ENCODE data around the gene ALPL.
"Not testable (repeated sequence)": the region's sequence is repeated elsewhere in the genome, so short reads cannot be mapped to it uniquely, and the experiment has no call there.

ALPL gene

DNA sequence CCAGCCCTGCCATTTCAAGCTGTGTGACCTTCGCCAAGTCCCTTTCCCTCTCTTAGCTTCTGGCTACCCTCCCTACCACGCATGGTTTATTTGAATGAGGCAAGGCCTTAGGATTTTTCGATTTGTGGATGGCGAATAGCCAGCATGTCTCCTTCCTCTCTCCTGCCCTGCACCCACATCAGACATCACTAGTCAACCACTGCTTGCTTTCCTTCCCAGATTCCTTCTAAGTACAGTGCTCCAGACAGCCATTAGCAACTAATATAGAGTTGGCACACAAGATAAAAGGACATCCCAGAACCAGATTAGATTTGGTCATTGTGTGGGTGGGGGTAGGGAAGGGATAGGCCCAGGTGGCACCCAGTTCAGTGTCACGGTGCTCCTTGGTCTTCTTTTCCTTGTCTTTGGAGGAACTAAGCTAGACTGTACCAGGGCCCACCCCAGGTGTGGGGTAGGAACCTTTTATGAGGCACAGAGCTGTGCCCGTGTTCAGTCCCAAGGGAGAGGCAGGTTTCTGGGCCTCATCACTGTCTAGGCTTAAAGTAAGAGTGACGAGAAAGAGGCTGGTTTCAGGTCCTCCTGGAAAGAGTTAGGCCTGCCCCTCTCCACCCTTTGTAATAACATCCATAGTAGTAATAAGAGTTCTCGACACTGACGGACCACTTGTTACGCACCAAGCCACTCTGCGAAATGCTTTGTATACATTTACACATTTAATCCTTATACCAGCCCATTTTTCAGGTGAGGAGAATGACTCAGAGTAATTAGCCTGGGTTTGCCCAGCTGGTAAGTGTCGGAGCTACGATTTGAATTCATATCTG, 8.6 kb downstream of the ALPL start:
- H3K27ac Mint-ChIP-seq, result no peak overlapping the region
- no peaks in the 10 kb centered on the region for H3K36me3 Mint-ChIP-seq (ENCODE audit: low read depth)

DNA sequence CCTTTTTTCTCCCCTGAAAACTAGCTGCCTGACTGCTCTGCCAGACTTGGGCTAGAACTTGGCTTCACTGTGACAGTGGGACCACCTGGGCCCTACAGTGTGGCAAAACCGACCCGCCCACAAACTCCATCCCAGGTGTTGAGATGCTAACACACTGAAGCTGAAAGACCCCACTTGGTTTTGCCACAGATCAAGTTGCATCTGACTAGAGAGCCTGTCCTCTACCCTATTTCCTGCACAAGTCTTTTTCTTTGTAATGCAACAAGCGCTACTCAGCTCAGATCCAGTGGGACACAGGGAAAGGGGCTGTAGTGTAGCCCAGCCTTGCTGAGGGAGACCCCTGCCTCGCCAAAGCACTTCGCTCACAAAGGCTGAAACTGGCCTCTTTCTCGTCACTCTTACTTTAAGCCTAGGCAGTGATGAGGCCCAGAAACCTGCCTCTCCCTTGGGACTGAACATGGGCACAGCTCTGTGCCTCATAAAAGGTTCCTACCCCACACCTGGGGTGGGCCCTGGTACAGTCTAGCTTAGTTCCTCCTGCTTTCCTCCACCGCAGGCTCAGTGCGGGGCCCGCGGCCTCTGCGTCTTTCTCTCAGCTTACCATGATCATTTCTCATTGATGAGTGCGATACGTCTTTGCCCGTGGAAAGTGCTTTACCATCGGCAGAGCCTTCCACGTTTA, 9.7 kb downstream of the ALPL start:
- no peaks in the 10 kb centered on the region for H3K9me3 Mint-ChIP-seq
- H3K27me3 Mint-ChIP-seq, result peaks cover 4% of the 10 kb centered on the region
- H3K36me3 Mint-ChIP-seq (ENCODE audit: low read depth), result no peaks in the 10 kb centered on the region
- DNase-seq (no peak), ATAC-seq (no peak)
- H3K4me3 Mint-ChIP-seq, result no peak overlapping the region
- H3K4me1 Mint-ChIP-seq, result peaks cover 7% of the 10 kb centered on the region
- H3K27ac Mint-ChIP-seq, result no peak overlapping the region

More for the DNA sequence above, 8.6 kb downstream of the ALPL start:
- Mint-ChIP-seq H3K27me3 (peaks cover 4% of the 10 kb centered on the region), H3K9me3 (no peaks in the 10 kb centered on the region), H3K4me3 (no peak overlapping the region), H3K4me1 (peaks cover 7% of the 10 kb centered on the region)
- DNase-seq, result no peak
- no peak for ATAC-seq

DNA sequence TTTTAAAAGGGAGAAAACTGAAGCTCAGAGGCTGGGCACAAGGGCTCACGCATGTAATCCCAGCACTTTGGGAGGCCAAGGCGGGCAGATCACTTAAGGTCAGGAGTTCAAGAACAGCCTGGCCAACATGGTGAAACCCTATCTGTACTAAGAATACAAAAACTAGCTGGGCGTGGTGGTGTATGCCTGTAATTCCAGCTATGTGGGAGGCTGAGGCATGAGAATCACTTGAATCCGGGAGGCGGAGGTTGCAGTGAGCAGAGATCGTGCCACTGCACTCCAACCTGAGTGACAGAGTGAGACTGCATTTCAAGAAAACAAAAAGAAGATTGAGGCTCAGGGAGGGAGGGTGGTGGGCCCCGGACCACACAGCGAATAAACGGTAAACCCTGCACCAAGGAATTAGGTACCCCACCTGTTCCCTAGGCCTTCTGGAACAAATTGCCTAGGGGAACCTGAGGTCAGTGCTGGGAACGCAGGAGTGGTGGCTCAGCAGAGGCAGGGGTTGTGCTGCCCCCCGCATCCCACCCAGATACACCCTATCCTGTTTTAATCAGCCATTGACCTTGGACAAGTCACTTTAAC, 10.4 kb downstream of the ALPL start:
- not testable (repeated sequence) for H3K27me3 Mint-ChIP-seq; H3K36me3 Mint-ChIP-seq (ENCODE audit: low read depth); H3K27ac Mint-ChIP-seq; H3K9me3 Mint-ChIP-seq; DNase-seq; ATAC-seq; H3K4me1 Mint-ChIP-seq; H3K4me3 Mint-ChIP-seq

DNA sequence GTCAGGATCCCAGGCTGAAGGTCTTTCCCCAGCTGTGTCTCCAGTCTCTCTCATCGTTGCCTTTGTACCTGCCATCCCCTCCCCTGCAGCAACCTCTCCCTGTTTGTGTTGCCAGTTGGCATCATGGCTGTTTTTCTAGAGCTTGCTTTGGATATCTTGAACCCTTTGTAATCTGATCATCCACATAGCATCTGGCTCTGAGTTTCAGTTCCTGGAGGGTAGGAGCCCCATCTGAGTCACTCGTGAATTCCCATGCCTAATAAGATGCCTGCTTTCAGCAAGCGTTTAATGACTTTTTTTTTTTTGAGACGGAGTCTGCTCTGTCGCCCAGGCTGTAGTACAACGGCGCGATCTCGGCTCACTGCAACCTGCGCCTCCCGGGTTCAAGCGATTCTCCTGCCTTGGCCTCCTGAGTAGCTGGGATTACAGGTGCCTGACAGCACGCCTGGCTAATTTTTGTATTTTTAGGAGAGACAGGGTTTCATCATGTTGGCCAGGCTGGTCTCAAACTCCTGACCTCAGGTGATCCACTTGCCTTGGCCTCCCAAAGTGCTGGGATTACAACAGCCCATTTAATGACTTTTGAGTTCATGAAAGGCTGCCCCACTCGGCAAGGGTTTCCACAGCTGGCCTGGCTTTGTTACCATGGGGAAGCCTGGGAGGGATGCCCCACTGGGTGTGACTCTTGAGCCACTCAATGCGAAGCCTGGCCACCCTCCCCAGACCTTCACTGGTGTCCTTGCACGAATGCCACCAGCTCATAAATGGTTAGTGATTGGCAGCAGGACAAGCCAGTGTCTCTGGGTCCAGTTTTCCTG, 11.9 kb downstream of the ALPL start:
- H3K36me3 Mint-ChIP-seq (ENCODE audit: low read depth), result no peaks in the 10 kb centered on the region
- H3K27me3 Mint-ChIP-seq, result peaks cover 3% of the 10 kb centered on the region
- H3K27ac Mint-ChIP-seq, result peak overlapping the region; percentile 39
- H3K9me3 Mint-ChIP-seq, result no peaks in the 10 kb centered on the region
- peaks cover 7% of the 10 kb centered on the region for H3K4me1 Mint-ChIP-seq
- no peak overlapping the region for H3K4me3 Mint-ChIP-seq
- no peak for DNase-seq
- ATAC-seq, result no peak

DNA sequence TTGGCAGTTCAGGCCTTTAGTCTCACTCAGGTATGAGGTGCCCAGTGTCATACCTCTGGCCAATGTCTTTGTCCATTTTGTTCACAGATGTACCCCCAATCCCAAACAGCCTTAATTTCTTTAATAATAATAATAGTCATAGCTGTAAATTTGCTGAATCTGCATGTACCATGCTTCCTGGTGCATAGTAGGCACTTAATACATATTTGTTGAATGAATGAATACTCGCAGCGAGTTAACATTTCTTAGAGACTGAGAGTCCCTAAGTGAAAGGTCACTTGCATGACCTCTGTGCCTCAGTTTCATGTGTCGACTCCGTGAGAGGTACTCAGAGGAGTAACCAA, 12.5 kb downstream of the ALPL start:
- no peak overlapping the region for H3K4me3 Mint-ChIP-seq
- H3K9me3 Mint-ChIP-seq, result no peaks in the 10 kb centered on the region
- H3K4me1 Mint-ChIP-seq, result peaks cover 8% of the 10 kb centered on the region
- peaks cover 2% of the 10 kb centered on the region for H3K27me3 Mint-ChIP-seq
- no peak overlapping the region for H3K27ac Mint-ChIP-seq
- DNase-seq (no peak), ATAC-seq (no peak)
- no peaks in the 10 kb centered on the region for H3K36me3 Mint-ChIP-seq (ENCODE audit: low read depth)

DNA sequence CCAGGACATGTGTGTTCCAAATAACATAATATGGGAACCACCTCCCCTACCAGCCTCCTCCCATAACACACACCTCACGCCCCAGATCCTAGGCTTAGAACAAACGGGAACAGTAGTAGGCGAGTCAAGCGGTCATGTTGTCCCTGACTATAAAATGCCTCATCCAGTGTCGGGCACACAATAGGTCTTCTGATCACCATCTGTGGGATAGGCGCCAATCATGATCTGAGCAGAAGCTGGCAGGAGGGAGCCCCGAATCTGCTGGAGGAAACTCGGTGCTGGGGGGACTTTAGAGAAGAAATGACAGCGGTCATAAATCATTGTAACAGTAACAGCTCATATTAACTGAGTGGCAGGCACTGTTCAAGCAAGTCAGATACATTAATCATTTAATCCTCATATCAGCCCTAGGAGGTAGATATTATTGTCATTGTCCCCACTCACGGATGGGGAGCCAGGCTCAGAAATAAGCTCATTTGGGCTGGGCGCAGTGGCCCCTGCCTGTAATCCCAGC, 13.4 kb downstream of the ALPL start:
- peaks cover 2% of the 10 kb centered on the region for H3K27me3 Mint-ChIP-seq
- peaks cover 8% of the 10 kb centered on the region for H3K4me1 Mint-ChIP-seq
- no peaks in the 10 kb centered on the region for H3K9me3 Mint-ChIP-seq
- H3K27ac Mint-ChIP-seq, result no peak overlapping the region
- H3K36me3 Mint-ChIP-seq (ENCODE audit: low read depth), result no peaks in the 10 kb centered on the region
- ATAC-seq (no peak), DNase-seq (no peak)
- no peak overlapping the region for H3K4me3 Mint-ChIP-seq

DNA sequence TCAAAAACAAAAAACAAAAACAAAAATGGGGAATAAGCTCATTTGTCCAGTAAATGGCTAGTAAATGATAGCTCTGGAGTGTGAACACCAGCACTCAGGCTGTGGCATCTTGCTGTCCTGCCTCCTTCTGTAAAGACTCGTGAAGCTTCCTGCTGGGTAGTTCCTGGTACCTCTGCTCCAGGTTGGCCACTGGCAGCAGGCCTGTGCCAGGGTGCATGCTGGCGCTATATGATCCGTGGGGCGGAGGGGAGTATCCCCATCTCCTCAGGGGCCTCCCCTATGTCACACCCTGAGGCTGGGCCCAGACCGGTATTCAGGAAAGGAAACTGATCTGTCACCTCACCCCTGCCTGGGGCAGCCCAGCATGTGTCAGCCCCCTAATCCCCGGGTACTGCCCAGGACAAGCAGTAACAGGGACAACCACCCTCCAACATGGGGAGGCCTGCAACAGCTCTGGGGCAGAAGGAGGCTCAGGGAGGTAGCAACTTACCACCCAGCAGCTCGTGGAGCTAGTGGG, 14.1 kb downstream of the ALPL start:
- Mint-ChIP-seq H3K9me3 (no peaks in the 10 kb centered on the region), H3K4me3 (no peak overlapping the region), H3K4me1 (peaks cover 6% of the 10 kb centered on the region), H3K27me3 (no peaks in the 10 kb centered on the region), H3K27ac (no peak overlapping the region), H3K36me3 (ENCODE audit: low read depth) (no peaks in the 10 kb centered on the region)
- ATAC-seq, result peak; percentile 57
- no peak for DNase-seq

DNA sequence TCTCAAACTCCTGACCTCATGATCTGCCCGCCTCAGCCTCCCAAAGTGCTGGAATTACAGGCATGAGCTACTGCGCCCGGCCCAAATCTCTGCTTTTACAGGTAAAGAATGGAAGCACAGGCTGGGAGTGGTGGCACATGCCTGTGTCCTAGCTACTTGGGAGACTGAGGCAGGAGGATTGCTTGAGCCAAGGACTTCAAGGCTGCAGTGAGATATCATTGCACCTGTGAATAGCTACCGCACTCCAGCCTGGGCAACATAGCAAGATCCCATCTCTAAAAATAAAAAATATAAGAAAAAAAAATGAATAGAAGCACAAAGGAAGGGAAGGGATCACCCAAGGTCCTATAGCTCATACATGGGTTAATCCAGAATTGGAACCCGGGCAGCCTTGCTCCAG, 15.0 kb downstream of the ALPL start:
- ATAC-seq (no peak), DNase-seq (no peak)
- H3K27ac Mint-ChIP-seq, result no peak overlapping the region
- no peaks in the 10 kb centered on the region for H3K27me3 Mint-ChIP-seq
- H3K9me3 Mint-ChIP-seq, result no peaks in the 10 kb centered on the region
- H3K36me3 Mint-ChIP-seq (ENCODE audit: low read depth), result no peaks in the 10 kb centered on the region
- H3K4me1 Mint-ChIP-seq, result peaks cover 2% of the 10 kb centered on the region
- H3K4me3 Mint-ChIP-seq, result no peak overlapping the region

DNA sequence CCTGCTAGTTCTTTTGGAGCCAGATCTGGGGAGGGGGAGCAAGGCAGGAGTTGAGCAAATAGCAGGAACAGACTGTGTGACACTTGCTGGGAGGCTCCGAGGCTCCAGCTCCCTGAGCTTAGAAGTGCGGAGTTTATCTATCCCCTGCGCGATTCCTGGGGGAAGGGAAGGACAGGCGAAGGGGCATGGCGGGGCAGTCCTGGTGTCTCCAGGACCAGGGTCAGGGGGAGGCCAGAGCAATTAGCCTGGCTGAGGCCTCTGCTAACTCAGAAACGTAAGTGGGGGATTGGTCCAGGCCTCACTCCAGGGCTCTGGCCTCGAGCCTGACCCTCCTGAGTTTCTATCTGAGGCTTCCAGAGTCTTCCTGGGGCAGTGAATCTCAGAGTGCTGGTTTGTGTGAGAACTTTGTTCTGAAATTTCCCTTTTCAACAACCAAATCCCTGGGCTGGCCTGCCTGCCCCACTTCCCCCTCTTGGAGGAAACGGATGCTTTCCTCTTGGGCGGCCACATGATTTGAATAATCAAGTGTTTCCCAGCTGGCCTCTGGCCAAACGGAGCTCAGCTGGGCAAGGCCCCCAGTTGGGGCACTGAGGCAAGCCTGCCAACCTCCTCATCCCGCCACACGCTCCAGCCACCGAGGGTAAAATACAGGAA, 15.6 kb downstream of the ALPL start:
- Mint-ChIP-seq H3K27ac (no peak overlapping the region), H3K27me3 (no peaks in the 10 kb centered on the region), H3K36me3 (ENCODE audit: low read depth) (no peaks in the 10 kb centered on the region), H3K4me1 (peaks cover 2% of the 10 kb centered on the region), H3K4me3 (no peak overlapping the region), H3K9me3 (no peaks in the 10 kb centered on the region)
- no peak for DNase-seq
- ATAC-seq, result no peak

DNA sequence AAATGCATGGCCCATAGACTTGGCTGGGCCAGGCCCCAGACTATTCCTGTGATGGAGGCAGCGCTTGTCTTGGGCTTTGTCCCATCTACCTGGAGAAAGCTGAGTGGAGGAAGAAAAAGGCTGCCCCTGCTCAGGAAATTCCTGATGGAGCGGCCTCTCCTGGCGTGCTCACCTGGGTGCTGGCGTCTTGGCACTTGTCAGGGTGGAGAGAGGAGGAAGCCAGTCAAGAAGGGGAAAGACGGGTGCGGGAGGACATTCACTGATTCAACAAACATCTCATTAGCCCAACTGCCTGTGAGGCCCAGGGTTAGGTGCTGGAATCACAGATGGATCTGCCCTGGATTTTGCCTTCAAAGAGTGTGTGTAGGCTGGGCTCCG, 16.1 kb downstream of the ALPL start:
- Mint-ChIP-seq H3K36me3 (ENCODE audit: low read depth) (no peaks in the 10 kb centered on the region), H3K4me3 (no peak overlapping the region), H3K27me3 (peaks cover 2% of the 10 kb centered on the region), H3K4me1 (peaks cover 2% of the 10 kb centered on the region), H3K27ac (no peak overlapping the region), H3K9me3 (no peaks in the 10 kb centered on the region)
- no peak for ATAC-seq
- no peak for DNase-seq

DNA sequence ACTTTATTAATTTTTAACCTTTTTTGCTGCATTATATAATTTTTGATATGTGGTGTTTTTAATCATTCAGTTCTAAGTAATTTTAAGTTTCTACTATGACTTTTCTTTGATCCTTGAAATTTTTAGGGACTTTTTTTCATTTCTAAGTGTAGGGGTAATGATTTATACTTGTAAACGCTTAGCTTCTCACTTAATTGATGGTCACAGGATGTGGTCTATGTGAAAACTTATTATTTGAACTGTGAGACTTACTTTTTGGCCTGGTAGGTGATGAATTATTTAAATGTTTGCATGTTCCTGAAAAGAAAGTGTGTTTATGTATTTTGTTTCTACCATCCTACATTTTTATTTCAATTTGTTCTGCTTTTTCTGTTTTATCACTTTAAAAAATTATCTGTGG, 17.2 kb downstream of the ALPL start:
- H3K27ac Mint-ChIP-seq, result no peak overlapping the region
- H3K36me3 Mint-ChIP-seq (ENCODE audit: low read depth), result no peaks in the 10 kb centered on the region
- no peak overlapping the region for H3K4me3 Mint-ChIP-seq

DNA sequence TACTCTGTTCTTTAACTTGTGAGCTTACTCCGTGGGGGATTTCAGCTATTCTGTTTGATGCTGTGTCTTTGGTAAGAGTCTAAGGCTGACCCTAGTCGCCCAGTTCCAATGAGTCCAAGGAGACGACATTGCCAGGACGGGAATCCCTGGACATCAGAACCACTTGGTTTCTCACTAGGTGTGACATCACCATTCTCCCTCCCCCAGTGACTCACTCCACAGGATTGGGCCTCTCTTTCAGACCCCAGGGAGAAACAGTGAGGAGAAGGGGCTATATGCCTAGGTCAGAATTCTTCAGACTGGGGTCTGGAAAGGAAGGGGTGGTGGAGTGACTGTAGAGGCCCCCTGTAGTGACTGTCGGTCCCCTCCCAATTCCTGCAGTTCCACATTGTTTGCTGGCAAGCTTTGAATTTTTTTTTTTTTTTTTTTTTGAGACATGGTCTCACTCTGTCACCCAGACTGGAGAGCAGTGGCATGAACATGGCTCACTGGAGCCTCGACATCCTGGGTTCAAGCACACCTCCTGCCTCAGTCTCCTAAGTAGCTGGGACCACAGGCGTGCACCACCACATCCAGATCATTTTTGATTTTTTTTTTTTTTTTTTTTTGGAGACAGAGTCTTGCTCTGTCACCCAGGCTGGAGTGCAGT, 21.3 kb downstream of the ALPL start:
- Mint-ChIP-seq H3K27me3 (peaks cover 20% of the 10 kb centered on the region), H3K4me3 (no peak overlapping the region), H3K4me1 (peaks cover 2% of the 10 kb centered on the region), H3K27ac (no peak overlapping the region), H3K36me3 (ENCODE audit: low read depth) (no peaks in the 10 kb centered on the region), H3K9me3 (no peaks in the 10 kb centered on the region)
- no peak for DNase-seq
- ATAC-seq, result no peak

More for the DNA sequence above, 17.2 kb downstream of the ALPL start:
- Mint-ChIP-seq H3K27me3 (peaks cover 8% of the 10 kb centered on the region), H3K4me1 (peaks cover 2% of the 10 kb centered on the region), H3K9me3 (no peaks in the 10 kb centered on the region)
- ATAC-seq, result no peak
- DNase-seq, result no peak

DNA sequence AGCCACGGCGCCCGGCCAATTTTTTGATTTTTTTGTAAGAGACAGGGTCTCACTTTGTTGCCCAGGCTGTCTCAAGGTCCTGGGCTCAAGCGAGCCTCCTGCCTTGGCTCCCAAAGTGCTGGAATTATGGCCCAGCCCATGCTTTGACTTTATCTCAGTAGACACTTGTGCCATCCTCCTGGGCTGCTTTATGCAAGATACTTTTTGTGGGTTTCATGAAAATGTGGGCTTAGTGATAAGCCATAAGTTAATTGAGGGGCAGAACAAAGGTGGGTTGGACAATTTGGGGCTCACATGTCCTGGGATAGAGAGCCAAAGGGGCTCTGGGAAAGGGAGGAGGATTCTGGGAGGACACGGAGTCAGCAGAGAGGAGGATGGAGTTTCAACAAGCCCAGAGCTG, 22.0 kb downstream of the ALPL start:
- H3K27me3 Mint-ChIP-seq, result peaks cover 20% of the 10 kb centered on the region

More for the DNA sequence above, 22.0 kb downstream of the ALPL start:
- no peak for DNase-seq
- Mint-ChIP-seq H3K9me3 (no peaks in the 10 kb centered on the region), H3K4me1 (peaks cover 2% of the 10 kb centered on the region), H3K4me3 (no peak overlapping the region), H3K36me3 (ENCODE audit: low read depth) (no peaks in the 10 kb centered on the region), H3K27ac (no peak overlapping the region)
- no peak for ATAC-seq

Measured in activated naive CD8-positive, alpha-beta T cell treated with anti-CD3 and anti-CD28 coated beads, Interleukin-2, amount 50 U/mL, for 24 hours (primary cell).